ENCODE results near the gene DCHS2. TPM values are rescaled to one million over a fixed set of nuclear protein-coding genes. Genes with fewer than 3 reads are reported as not detected.

The DCHS2 gene
- total RNA-seq, 4 donors from 2014 or later: 0.26 to 0.93 (median 0.58) TPM

GRCh38 chr4:154429176-154429575, 62.4 kb downstream of the DCHS2 start:
- Histone ChIP-seq H3K27me3 (no peaks in the 10 kb centered on the region), H3K4me1 (no peaks in the 10 kb centered on the region), H3K36me3 (no peaks in the 10 kb centered on the region), H3K9me3 (no peaks in the 10 kb centered on the region), H3K27ac (no peak overlapping the region), H3K4me3 (no peak overlapping the region)
- DNase-seq (ENCODE audit: low spot score in 2 of 2): no peak
- TF ChIP-seq EP300 (IDR thresholded peaks at IDR 0.05) (no peak), POLR2AphosphoS5 (IDR thresholded peaks at IDR 0.05) (no peak), POLR2A (IDR thresholded peaks at IDR 0.05) (no peak)
- TF ChIP-seq, protein P1, sequence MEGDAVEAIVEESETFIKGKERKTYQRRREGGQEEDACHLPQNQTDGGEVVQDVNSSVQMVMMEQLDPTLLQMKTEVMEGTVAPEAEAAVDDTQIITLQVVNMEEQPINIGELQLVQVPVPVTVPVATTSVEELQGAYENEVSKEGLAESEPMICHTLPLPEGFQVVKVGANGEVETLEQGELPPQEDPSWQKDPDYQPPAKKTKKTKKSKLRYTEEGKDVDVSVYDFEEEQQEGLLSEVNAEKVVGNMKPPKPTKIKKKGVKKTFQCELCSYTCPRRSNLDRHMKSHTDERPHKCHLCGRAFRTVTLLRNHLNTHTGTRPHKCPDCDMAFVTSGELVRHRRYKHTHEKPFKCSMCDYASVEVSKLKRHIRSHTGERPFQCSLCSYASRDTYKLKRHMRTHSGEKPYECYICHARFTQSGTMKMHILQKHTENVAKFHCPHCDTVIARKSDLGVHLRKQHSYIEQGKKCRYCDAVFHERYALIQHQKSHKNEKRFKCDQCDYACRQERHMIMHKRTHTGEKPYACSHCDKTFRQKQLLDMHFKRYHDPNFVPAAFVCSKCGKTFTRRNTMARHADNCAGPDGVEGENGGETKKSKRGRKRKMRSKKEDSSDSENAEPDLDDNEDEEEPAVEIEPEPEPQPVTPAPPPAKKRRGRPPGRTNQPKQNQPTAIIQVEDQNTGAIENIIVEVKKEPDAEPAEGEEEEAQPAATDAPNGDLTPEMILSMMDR (IDR thresholded peaks at IDR 0.05): no peak
- WGBS: 73% methylated on average over 5 of the region's 5 CpGs

GRCh38 chr4:154427149-154427548, 64.5 kb downstream of the DCHS2 start:
- Histone ChIP-seq H3K9me3 (no peaks in the 10 kb centered on the region), H3K4me1 (no peaks in the 10 kb centered on the region), H3K4me3 (no peak overlapping the region), H3K27me3 (peaks cover 3% of the 10 kb centered on the region), H3K27ac (no peak overlapping the region), H3K36me3 (no peaks in the 10 kb centered on the region)
- no peak for TF ChIP-seq POLR2A (IDR thresholded peaks at IDR 0.05)
- DNase-seq (ENCODE audit: low spot score in 2 of 2): no peak
- WGBS: 81% methylated on average over 6 of the region's 6 CpGs

GRCh38 chr4:154425514-154425913, 66.1 kb downstream of the DCHS2 start:
- Histone ChIP-seq H3K27ac (no peak overlapping the region), H3K9me3 (no peaks in the 10 kb centered on the region), H3K27me3 (peaks cover 3% of the 10 kb centered on the region), H3K4me1 (no peaks in the 10 kb centered on the region), H3K36me3 (no peaks in the 10 kb centered on the region), H3K4me3 (no peak overlapping the region)
- TF ChIP-seq EP300 (IDR thresholded peaks at IDR 0.05) (no peak), POLR2A (IDR thresholded peaks at IDR 0.05) (no peak), POLR2AphosphoS5 (IDR thresholded peaks at IDR 0.05) (no peak)
- TF ChIP-seq, protein P1 (IDR thresholded peaks at IDR 0.05): no peak
- DNase-seq (ENCODE audit: low spot score in 2 of 2): no peak
- WGBS: 59% methylated on average over 3 of the region's 3 CpGs

DNA sequence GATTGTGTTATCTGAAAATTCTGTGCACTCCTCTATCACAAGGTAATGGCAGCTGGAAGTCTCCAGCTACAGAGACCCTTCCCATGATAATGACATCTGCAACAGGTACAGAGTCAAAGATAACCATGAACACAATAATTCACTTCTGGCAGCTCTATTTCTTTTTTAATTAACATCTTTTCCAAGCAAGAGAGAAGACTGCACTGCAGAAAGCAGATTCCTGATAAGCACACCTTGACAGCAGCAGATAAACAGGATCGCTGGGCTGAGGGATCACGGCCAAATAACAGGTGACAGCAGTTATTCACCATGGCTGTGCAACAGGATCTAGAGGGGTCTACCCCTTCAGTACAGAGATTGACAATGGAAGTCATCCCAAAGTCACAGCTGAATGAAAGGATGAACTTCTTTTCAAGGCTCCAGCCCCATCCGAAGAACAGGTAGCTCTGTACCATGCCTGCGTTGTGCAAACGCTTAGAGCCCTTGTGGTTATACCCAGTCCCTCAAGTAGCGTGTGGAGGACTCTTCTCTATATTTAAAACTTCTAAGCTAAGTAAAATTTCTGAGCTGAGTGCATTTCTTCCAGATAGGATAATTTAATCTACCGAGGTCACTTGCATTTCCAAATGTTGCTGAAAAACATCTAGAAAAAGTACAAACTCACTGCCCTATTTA, 66.7 kb downstream of the DCHS2 start:
- Histone ChIP-seq H3K4me1 (no peaks in the 10 kb centered on the region), H3K4me3 (no peak overlapping the region), H3K36me3 (no peaks in the 10 kb centered on the region), H3K9me3 (no peaks in the 10 kb centered on the region), H3K27ac (no peak overlapping the region), H3K27me3 (peaks cover 3% of the 10 kb centered on the region)
- 73% methylated on average over 7 of the region's 7 CpGs for WGBS
- TF ChIP-seq EP300 (IDR thresholded peaks at IDR 0.05) (no peak), POLR2AphosphoS5 (IDR thresholded peaks at IDR 0.05) (no peak), POLR2A (IDR thresholded peaks at IDR 0.05) (no peak)
- TF ChIP-seq, protein P1 (IDR thresholded peaks at IDR 0.05): no peak
- no peak for DNase-seq (ENCODE audit: low spot score in 2 of 2)

- Histone ChIP-seq H3K36me3 (no peaks in the 10 kb centered on the region), H3K27me3 (peaks cover 3% of the 10 kb centered on the region), H3K9me3 (no peaks in the 10 kb centered on the region), H3K4me1 (peaks cover 4% of the 10 kb centered on the region), H3K4me3 (no peak overlapping the region), H3K27ac (no peak overlapping the region)
- no peak for DNase-seq (ENCODE audit: low spot score in 2 of 2)
- no peak for TF ChIP-seq EP300 (IDR thresholded peaks at IDR 0.05)
- TF ChIP-seq, protein P1 (IDR thresholded peaks at IDR 0.05): no peak
- TF ChIP-seq POLR2A (IDR thresholded peaks at IDR 0.05): no peak
- no peak for TF ChIP-seq POLR2AphosphoS5 (IDR thresholded peaks at IDR 0.05)
- 0% methylated on average over 1 of the region's 1 CpG for WGBS
These were observed 69.4 kb downstream of the DCHS2 start for GRCh38 chr4:154422152-154422551.

DNA sequence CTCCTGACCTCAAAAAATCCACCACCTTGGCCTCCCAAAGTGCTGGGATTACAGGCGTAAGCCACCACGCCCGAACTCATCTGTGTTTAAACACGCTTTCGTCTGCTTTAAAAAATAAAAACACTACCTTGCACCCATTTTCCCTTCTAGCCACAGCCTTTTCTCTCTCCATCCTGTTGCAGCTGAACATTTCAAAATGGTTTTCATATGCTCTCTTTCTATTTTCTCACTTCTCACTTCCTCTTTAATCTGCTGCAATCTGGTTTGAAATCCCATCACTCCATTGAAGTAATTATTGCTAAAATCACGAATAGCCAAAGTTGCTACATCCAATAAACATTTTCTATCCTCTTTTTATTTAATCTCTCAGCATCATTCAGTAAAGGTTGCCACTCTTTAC, 70.0 kb downstream of the DCHS2 start:
- TF ChIP-seq POLR2AphosphoS5 (IDR thresholded peaks at IDR 0.05): no peak
- TF ChIP-seq, protein P1 (IDR thresholded peaks at IDR 0.05): no peak
- no peak for TF ChIP-seq POLR2A (IDR thresholded peaks at IDR 0.05)
- TF ChIP-seq EP300 (IDR thresholded peaks at IDR 0.05): no peak

More for the DNA sequence above, 70.0 kb downstream of the DCHS2 start:
- peaks cover 3% of the 10 kb centered on the region for H3K27me3 ChIP-seq
- no peak overlapping the region for H3K4me3 ChIP-seq
- no peak overlapping the region for H3K27ac ChIP-seq
- no peak for DNase-seq (ENCODE audit: low spot score in 2 of 2)
- H3K36me3 ChIP-seq: no peaks in the 10 kb centered on the region
- H3K9me3 ChIP-seq: no peaks in the 10 kb centered on the region
- H3K4me1 ChIP-seq: peaks cover 5% of the 10 kb centered on the region
- 88% methylated on average over 6 of the region's 6 CpGs for WGBS

Data from suprapubic skin (tissue), 4 donors.